Measurements from ENCODE around the gene ANXA2R. TPM values are rescaled to one million over a fixed set of nuclear protein-coding genes. Genes with fewer than 3 reads are reported as not detected.

ANXA2R gene
- total RNA-seq, 1 donor from 2014 or later: 1.4 TPM

- no peak overlapping the region for H3K4me3 Mint-ChIP-seq
- H3K9me3 Mint-ChIP-seq: no peaks in the 10 kb centered on the region
- no peak for TF ChIP-seq CTCF (IDR thresholded peaks at IDR 0.05; ENCODE audit: unreplicated experiment)
- no peaks in the 10 kb centered on the region for H3K36me3 Mint-ChIP-seq
- DNase-seq (ENCODE audit: low spot score in 2 of 2, unreplicated experiment in 2 of 2): no peak
- H3K27ac Mint-ChIP-seq: no peak overlapping the region
- peaks cover 15% of the 10 kb centered on the region for H3K4me1 Mint-ChIP-seq
- H3K27me3 Mint-ChIP-seq (ENCODE audit: low read depth): peaks cover 66% of the 10 kb centered on the region
Observed at GRCh38 chr5:43024217-43024616, 15.9 kb downstream of the ANXA2R start.

- TF ChIP-seq CTCF (IDR thresholded peaks at IDR 0.05; ENCODE audit: unreplicated experiment): no peak
- no peak overlapping the region for H3K4me3 Mint-ChIP-seq
- no peaks in the 10 kb centered on the region for H3K36me3 Mint-ChIP-seq
- H3K9me3 Mint-ChIP-seq: no peaks in the 10 kb centered on the region
- no peak overlapping the region for H3K27ac Mint-ChIP-seq
- peaks cover 62% of the 10 kb centered on the region for H3K27me3 Mint-ChIP-seq (ENCODE audit: low read depth)
- peaks cover 37% of the 10 kb centered on the region for H3K4me1 Mint-ChIP-seq
- DNase-seq (ENCODE audit: low spot score in 2 of 2, unreplicated experiment in 2 of 2): no peak
Observed at GRCh38 chr5:43021151-43021550, 19.0 kb downstream of the ANXA2R start.

GRCh38 chr5:43020399-43020746, 19.7 kb downstream of the ANXA2R start:
- H3K27ac Mint-ChIP-seq: peak overlapping the region; percentile 45
- H3K4me3 Mint-ChIP-seq: peak overlapping the region; percentile 92
- TF ChIP-seq CTCF (IDR thresholded peaks at IDR 0.05; ENCODE audit: unreplicated experiment): no peak
- DNase-seq (ENCODE audit: low spot score in 2 of 2, unreplicated experiment in 2 of 2): no peak
- H3K36me3 Mint-ChIP-seq: no peaks in the 10 kb centered on the region
- peaks cover 55% of the 10 kb centered on the region for H3K27me3 Mint-ChIP-seq (ENCODE audit: low read depth)
- peaks cover 36% of the 10 kb centered on the region for H3K4me1 Mint-ChIP-seq
- no peaks in the 10 kb centered on the region for H3K9me3 Mint-ChIP-seq

GRCh38 chr5:43019614-43020398, 20.3 kb downstream of the ANXA2R start:
- H3K4me1 Mint-ChIP-seq: peaks cover 36% of the 10 kb centered on the region
- H3K9me3 Mint-ChIP-seq: no peaks in the 10 kb centered on the region
- no peak for DNase-seq (ENCODE audit: low spot score in 2 of 2, unreplicated experiment in 2 of 2)
- peaks cover 50% of the 10 kb centered on the region for H3K27me3 Mint-ChIP-seq (ENCODE audit: low read depth)
- TF ChIP-seq CTCF (IDR thresholded peaks at IDR 0.05; ENCODE audit: unreplicated experiment): peak; percentile 47
- H3K27ac Mint-ChIP-seq: peak overlapping the region; percentile 72
- H3K36me3 Mint-ChIP-seq: no peaks in the 10 kb centered on the region
- H3K4me3 Mint-ChIP-seq: peak overlapping the region; percentile 92

- Mint-ChIP-seq H3K36me3 (no peaks in the 10 kb centered on the region), H3K9me3 (no peaks in the 10 kb centered on the region), H3K4me3 (peak overlapping the region; percentile 92), H3K27ac (peak overlapping the region; percentile 97), H3K27me3 (ENCODE audit: low read depth) (peaks cover 44% of the 10 kb centered on the region), H3K4me1 (peaks cover 36% of the 10 kb centered on the region)
- no peak for TF ChIP-seq CTCF (IDR thresholded peaks at IDR 0.05; ENCODE audit: unreplicated experiment)
- DNase-seq (ENCODE audit: low spot score in 2 of 2, unreplicated experiment in 2 of 2): no peak
Observed at GRCh38 chr5:43019291-43019613, 20.9 kb downstream of the ANXA2R start.

All from mesothelial cell of epicardium (in vitro differentiated cells).